ENCODE data around the gene ANP32A. TPM values are rescaled to one million over a fixed set of nuclear protein-coding genes. Genes with fewer than 3 reads are reported as not detected.
"Not testable (repeated sequence)": the region's sequence is repeated elsewhere in the genome, so short reads cannot be mapped to it uniquely, and the experiment has no call there.

Gene ANP32A
- total RNA-seq, result 109 TPM

GRCh38 chr15:68820295-68821189 lies at the start of gene ANP32A:
ANP32A (minus strand) TSS chr15:68820895; CDS start chr15:68820751, 144 bp downstream.
- DNase-seq, result peak; percentile 95

- DNase-seq, result no peak
These were observed 47.6 kb upstream of the ANP32A start for GRCh38 chr15:68868296-68868695.

GRCh38 chr15:68862415-68862814 lies 41.7 kb upstream of the ANP32A start:
- no peak for DNase-seq

- not testable (repeated sequence) for DNase-seq
These were observed 38.0 kb upstream of the ANP32A start for GRCh38 chr15:68858666-68859065.

GRCh38 chr15:68857443-68857842 lies 36.7 kb upstream of the ANP32A start:
- not testable (repeated sequence) for DNase-seq

- DNase-seq, result no peak
These were observed 31.8 kb upstream of the ANP32A start for GRCh38 chr15:68852461-68852860.

- no peak for DNase-seq
These were observed 31.3 kb upstream of the ANP32A start for GRCh38 chr15:68851971-68852370.

- no peak for DNase-seq
These were observed 28.8 kb upstream of the ANP32A start for GRCh38 chr15:68849497-68849896.

- no peak for DNase-seq
These were observed 26.2 kb upstream of the ANP32A start for GRCh38 chr15:68846851-68847439.

- no peak for DNase-seq
These were observed 24.3 kb upstream of the ANP32A start for GRCh38 chr15:68844856-68845550.

- DNase-seq, result no peak
These were observed 23.0 kb upstream of the ANP32A start for GRCh38 chr15:68843425-68844311.

- no peak for DNase-seq
These were observed 22.3 kb upstream of the ANP32A start for GRCh38 chr15:68842958-68843357.

GRCh38 chr15:68834346-68834745 lies 13.7 kb upstream of the ANP32A start:
- no peak for DNase-seq

- DNase-seq, result no peak
These were observed 13.1 kb upstream of the ANP32A start for GRCh38 chr15:68833700-68834331.

GRCh38 chr15:68830141-68830785 lies 9.6 kb upstream of the ANP32A start:
- no peak for DNase-seq

- DNase-seq, result peak; percentile 13
These were observed 8.4 kb upstream of the ANP32A start for GRCh38 chr15:68829068-68829467.

- no peak for DNase-seq
These were observed 2.9 kb upstream of the ANP32A start for GRCh38 chr15:68823561-68823960.

- DNase-seq, result no peak
These were observed 2.1 kb upstream of the ANP32A start for GRCh38 chr15:68822818-68823217.

GRCh38 chr15:68821841-68822381 lies 1.2 kb upstream of the ANP32A start:
- no peak for DNase-seq

GRCh38 chr15:68821190-68821840 lies 620 bp upstream of the ANP32A start:
- no peak for DNase-seq
